Activated CD8-positive, alpha-beta memory T cell treated with anti-CD3 and anti-CD28 coated beads, Interleukin-2, amount 50 U/mL, for 48 hours (primary cell): ENCODE measurements around the gene CLDN6.
A peak's percentile ranks its signal among the peaks of the same experiment; 100 is the strongest.

Experiments used
- DNase-seq: peaks from one replicate; pipeline ENCODE4 v3.0.0-alpha.2; 2020

CLDN6 gene

DNA sequence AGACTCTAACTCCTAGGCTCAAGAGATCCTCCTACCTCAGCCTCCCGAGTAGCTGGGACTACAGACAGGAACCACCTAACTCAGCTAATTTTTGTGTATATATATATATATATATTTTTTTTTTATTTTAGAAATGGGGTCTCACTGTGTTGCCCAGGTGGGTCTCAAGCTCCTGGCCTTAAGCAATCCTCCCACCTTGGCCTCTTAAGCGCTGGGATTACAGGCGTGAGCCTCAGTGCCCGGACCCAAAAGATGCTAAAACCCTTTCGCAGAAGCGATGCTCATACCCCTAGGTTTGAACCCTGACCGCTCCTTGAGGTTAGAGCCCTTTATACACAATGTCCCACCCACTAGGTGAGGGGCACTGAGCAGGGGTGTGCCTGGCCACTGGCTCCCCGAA is 7.5 kb downstream of the CLDN6 start:
- DNase-seq = no peak

DNA sequence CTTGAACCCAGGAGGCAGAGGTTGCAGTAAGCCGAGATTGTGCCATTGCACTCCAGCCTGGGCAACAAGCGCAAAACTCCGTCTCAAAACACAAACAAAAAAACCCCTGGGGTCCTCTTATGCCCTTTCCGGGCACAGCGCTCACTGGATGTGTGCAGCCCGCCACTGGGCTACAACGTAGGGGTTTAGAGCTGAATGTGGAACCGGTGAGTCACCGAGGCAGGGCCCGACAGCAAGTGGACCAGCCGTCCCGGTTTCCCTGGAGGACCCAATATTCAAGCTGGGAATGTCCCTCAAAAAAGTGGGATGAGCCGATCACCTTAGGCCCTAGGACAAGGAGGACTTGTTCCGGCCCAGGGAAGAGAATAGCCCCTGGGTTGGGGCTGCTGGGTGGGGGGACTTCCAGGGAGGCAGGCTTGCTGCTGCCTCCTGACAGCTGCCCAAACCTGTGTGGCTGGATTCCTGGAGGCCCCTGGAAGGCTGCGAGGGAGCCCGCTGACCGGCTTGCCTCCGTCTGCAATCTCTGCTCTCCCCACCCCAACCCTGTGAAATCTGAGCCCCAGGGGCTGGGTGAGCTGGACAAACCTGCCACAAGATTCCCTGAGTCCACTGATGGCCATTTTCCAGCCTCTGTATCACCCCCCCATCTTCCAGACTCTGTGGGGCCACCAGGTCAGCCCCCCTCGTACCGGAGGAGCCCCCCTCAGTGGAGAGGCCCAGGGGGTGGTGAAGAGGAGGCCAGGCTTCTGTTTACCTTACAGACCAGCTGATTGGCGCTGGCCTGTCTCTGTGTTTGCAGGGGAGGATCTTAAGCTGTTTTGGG is 8.2 kb downstream of the CLDN6 start:
- no peak for DNase-seq

DNA sequence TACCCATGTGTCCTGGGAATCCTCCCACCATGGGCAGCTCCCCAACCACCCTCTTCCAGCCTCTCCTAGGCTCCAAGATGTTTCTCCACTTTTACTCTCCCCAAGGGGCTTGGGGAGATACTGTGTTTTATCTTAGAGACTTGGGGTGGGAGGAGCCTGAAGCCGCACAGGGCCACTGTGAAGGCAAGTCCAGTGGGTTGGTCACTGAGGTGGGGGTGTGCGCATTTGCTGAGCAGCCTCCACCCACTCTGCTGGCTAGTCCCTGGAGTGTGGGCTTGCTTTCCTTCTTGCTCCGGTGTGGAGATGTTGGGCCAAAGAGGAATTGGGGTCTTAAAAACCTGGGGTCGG is 9.3 kb downstream of the CLDN6 start:
- DNase-seq = no peak

DNA sequence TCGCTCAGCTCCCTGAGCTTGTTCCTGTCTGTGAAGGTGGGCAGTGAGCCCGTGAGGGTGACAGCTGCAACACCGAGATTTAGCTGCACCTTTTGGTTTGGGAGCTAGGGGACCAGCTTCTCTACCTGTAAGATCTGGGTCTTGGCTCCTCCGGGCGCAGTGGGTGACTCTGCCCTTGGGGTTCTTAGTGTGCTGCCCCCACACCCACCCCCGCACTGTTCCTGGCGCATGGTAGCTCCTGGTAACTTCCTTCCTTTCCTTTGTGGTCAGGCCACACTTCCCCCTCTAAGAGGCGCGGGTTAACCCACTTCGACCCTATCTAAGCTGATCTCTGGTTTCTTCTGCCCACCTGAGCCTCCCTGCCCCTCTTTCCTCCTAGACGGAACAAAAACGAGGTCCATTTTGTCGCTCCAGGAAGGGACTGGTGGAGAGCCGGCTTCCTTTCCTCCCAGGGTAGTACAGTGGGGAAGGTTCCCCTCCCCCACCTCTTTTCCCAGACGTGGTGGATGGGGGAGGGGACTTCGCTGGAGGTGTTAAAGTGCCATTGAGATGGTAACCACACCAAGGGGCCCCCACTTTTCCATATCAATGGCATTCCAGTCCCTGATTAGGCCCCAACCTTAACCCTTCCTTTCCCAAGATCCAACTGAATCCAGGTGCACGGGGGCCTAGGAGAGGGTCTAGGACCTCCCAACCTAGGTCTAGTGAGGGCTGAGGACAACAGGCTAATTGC is 9.9 kb downstream of the CLDN6 start:
- no peak for DNase-seq

DNA sequence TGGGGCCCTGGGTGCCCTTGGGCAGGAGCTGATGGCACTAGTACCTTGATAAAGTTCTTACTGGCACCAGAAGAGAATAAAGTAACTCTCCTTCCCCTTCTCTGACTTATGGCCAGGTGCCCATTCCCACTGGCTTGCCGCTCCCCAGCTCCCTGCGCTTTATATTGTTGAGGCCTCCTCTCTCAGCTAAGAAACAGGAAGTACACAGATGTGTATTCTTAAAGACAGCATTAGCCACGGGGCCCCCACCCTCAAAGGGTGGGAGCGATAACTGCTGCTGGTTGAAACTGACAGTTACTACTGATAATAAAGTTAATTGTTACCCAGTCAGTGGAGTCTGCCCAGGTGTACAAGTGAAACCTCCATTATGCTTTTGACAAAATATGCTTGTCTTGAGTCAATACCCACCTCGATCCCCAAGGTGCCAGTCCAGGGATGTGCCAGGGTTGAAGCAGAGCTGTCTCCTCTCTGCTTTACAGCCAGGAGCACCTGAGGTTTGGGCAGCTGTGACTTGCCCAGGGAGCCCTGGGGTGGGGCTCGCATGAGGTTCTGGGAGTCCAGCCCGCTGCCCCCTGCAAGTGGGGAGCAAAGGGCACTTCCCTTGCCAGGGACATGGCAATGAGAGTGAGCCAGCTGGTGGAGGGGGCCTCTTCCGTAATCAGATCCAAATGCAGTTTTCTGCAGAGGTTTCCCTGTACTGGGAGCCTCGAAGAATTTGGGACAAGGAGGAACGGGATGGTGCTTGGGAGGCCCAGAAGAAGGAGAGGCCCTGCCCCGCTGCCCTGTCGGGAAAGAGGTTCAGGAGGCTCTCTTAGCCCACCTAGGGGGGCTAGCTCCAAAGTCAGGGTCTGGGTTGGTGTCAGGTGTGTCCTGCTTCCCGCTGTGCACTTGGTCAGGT is 10.7 kb downstream of the CLDN6 start:
- no peak for DNase-seq

DNA sequence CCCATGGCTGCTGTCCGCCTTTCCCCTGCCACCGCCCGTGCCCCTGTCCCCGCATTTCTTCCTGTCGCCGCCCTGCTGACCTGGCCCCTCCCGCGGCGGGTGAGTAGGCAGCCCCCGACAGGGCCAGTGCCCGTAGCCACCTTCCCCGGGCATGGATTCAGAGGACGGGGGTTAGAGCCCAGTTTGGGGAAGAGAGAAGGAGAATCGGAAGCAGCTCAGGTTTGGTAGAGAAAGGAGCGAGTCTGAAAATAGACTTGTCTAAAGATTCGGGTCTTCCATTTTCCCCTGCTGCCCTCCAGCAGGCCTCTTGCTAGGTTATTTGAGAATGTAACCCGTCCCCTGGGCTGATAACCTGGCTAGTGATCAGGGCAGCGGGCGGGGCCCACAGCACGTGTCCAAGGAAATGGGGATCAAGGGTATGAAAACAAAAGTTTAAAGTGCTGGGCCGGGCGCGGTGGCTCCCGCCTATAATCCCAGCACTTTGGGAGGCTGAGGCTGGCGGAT is 13.2 kb downstream of the CLDN6 start:
- DNase-seq = no peak

DNA sequence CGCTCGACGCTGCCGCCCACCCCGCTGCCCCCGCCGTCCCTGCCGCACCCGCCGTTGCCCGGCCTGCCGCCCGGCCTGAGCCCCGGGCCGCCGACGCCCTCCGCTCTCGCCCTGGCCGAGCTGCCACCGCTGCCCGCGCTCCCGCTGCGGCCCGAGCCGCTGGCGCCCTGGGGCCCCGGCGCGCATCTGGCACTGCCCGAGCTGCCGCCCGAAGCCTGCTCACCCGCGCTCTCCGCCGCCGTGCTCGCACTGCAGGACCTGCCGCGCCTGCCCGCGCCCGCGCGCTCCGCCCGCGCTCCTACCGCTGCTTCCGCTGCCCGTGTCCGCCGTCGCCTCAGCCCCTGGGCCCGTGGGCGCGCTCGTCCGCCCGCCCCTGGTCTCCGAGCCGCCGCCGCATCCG is 13.7 kb downstream of the CLDN6 start:
- DNase-seq = no peak

DNA sequence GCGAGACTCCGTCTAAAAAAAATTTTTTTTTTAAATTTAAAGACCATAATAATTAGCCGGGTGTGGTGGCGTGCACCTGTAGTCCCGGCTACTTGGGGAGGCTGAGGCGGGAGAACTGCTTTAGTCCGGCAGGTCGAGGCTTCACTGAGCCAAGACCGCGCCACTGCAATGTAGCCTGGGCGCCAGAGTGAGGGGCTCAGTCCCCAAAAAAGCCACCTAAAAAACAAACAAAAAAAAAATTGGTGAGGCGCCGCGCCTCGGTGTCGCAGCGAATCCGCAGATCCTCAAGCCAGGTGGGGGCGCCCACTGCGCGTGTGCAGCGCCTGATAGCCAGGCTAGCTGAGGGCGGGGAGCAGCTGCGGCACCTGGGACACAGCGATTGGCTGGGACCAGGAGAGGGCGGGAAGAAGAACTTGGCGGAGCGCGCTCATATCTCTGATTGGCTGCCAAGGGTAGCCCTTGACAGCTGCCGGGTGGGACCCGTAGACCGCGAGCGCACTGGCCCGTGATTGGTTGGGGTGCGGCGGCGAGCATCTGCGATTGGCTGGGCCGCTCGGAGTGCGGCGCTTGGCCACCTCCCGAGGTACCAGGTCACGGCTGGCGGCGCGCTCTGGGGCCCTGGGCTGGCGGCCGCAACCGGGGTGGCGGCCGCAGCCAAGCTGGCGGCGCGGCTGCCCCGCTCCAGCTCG is 14.3 kb downstream of the CLDN6 start:
- DNase-seq = peak; percentile 96

DNA sequence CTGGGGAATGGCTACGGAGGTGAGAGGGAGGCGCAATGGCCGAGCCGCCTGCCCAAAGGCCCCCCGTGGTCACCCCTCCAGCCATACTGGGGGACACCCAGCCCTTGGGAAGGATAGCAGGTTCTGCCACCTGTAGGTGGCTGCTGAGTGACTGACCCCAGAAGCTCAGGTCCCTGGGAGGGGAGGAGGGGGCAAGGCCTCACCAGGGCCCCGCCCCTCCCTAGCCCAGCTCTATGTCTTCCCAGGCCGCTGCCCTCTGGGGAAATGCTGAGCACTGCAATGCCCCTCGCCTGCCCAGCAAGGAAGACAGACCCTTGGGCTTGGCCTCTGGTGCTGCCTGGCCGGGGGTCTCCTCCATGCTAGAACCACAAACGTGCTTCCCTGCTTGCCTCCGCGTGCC is 16.7 kb downstream of the CLDN6 start:
- no peak for DNase-seq

DNA sequence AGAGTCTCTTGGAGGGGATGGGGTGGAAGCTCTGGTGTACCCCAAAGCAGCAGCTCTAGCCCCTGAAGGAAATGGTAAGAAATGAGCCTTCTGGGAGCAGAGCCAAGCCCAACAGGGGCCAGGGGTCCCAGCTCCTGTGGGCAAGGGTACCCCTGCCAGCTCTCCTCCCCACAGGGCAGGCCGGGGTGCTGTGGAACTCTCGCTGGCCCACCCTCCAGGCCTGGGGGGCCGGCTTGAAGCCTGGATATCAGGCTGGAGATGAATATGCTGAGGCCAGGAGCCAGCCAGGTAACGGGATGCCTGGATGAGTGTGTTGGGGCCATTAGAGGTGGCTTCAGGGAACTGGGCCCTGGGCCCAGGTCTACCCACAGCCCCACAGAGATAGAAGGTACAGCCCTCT is 17.4 kb downstream of the CLDN6 start:
- no peak for DNase-seq

DNA sequence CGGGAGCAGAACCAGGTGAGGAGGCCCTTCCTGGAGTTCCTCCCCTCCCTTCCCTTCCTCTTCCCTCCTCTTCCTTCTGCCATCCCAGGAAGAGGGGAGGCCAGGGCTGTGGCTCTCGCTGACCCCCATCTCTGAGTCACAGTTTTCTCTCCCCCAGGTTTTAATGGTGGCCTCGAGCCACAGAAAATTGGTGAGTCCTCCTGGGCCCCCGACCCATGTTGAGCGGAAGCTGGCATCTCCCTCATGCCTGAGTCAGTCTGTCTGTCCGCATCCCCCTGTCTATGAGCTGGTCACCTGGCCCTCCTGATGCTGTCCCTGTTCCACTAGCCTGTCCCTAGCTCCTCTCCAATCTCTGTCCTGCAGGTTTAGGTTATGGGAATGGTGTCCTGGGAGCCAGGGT is 18.1 kb downstream of the CLDN6 start:
- DNase-seq = no peak

DNA sequence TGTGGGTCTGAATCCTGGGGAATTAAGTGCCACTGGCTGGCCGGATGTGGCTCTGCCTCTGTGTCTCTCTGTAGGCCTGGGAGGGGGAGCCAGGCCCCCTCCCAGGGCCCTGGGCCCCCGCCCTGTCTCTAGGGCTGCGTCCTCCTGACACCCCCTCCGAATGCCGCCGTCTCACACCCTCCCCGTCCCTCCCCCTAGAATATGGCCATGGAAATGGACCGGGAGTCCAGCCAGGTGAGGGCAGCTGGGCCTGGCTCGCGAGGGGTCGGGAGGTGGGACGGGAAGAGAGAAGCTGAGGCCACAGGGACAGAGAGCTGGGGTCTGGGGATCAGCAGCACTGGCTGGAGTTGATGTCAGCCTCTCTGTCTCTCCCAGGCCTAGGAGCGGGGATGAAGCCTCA is 21.7 kb downstream of the CLDN6 start:
- DNase-seq = no peak

DNA sequence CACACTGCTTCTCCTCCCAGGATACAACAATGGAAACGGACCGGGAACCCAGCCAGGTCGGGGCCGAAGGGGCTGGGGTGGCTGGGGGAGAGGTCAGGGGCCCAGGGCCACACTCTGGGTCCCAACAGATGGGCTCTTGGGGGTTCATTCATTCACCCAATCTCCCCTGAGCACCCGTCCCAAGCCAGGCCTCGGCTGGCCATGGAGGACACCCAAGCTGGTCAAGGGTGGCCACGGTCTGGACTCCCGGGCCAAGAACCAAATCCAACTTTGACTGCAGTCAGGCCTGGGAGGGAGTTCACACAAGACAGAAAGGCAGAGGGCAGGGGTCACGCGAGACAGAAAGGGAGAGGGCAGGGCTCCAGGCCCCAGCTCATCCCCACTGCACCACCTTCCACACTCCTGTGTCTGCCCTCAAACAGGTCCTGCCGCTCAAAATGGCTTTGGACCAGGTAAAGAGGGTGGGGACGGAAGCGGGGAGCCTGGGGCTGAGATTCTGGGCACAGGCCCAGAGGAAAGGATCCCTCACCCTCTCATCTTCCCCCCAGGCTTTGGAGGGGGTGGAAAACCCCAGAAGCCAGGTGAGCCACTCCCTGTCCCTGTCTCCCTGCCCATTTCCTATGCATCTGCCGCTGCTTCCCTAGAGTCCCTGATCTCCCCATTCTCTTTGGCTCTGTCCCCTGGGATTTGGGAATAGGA is 25.5 kb downstream of the CLDN6 start:
- no peak for DNase-seq

DNA sequence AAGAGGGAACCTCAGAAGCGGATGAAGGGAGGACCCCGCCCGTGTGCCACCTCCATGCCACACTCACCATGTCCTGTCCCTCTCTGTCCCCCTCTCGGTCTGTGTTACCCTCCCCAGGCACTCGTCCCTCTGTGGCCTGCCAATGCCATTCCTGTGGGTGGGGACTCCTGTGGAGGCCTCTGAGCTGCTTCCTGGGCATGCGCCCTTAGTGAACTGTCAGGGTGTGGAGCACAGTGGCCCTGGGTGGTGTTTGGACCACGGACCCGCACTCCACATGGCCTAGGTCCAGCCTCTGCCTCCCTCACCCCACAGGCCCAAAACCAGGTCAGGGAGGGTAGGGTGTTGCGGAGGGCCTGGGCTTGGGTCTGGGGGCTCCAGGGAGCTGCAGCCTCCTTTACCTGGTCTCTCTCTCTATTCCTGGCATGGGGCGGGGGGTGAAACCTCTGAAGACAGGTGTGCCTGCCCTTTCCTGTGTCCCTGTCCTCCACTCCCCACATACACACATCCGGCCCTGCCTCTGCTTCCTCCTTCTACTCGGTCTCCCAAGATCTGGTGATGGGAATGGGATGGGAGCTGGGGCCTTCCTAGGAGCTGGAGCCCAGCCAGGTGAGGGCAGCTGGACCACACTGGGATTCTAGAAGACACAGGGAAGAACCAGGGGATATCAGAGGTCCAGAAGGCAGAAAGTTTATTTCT is 26.3 kb downstream of the CLDN6 start:
- DNase-seq = no peak

DNA sequence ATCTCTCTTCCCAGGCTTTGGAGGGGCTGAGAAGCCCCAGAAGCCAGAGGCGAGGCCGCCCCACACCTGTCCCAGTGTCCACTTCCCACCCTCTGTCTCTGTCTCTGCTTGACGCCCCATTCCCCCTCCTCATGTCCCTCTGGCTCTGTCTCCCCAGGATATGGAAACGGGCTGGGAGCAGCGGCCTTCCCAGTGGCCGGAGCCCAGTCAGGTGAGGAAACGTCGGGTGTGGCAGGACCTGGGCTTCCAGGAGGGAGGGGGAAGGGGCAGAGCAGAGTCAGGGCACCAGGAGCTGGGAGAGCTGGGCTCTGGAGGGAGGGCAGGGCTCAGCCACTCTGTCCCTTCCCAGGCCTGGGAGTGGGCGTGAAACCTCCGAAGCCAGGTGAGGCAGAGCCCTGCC is 27.1 kb downstream of the CLDN6 start:
- no peak for DNase-seq

DNA sequence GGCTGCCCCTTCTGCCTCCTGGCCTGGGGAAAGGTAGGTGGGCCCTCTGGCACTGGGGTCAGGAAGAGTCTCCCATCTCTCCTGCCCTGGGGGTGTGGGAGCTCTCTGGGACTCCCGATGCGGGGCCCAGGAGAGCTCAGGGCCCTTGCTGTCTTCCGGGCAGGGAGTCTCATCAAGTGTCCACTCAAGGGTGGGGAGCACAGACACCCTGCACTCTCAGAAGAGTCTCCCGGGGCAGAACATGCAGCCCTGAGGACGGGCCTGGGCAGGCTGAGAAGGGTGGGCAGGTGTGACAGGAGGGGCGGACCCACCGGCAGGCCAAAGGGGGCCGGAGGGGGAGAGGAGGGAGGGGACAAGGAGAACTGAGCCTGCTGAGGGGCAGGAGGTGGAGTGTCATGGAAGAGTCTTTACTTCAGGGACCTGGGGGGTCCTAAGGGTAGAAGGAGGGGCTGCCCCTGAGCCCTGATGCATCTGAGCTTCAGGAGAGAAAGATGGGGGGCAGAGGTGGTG is 29.3 kb downstream of the CLDN6 start:
- DNase-seq = no peak

DNA sequence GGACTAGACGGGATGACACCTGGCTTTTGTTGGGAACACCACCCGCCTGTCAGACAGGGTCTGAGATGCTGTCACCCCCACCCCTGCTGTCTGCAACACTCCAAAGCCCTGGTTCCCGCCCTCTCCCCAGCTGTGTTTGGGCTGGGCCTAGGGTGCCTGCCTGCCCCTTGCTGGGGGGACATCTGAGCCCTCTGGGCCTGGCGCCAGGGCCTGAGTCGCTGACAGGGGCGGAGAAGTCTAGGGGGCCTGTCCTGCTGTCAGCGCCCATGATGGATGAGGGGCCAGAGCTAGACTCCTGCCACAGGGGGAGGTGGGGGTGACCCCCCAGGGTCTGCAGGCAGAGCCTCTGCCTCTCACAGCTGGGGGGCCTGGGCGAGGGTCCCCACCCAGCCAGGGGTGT is 30.1 kb downstream of the CLDN6 start:
- no peak for DNase-seq

DNA sequence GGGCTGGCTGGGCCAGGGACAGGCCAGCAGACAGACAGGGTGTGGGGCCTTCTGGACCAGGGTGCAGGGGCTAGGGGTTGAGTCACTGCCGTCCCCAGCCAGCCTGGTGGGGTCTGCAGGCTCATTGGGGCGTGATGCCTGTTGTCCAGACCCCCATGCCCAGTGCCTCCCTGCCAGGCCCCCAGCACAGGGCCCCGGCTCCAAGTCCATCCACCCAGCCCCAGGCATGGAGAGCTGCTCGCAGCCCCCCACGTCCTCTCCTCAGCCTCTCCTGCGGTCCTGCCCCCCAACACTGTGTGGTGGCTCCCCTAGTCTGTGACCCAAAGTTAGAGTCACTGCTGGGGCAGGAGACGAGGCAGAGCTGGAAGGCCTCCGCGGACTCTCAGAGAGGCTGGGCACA is 30.7 kb downstream of the CLDN6 start:
- DNase-seq = no peak

DNA sequence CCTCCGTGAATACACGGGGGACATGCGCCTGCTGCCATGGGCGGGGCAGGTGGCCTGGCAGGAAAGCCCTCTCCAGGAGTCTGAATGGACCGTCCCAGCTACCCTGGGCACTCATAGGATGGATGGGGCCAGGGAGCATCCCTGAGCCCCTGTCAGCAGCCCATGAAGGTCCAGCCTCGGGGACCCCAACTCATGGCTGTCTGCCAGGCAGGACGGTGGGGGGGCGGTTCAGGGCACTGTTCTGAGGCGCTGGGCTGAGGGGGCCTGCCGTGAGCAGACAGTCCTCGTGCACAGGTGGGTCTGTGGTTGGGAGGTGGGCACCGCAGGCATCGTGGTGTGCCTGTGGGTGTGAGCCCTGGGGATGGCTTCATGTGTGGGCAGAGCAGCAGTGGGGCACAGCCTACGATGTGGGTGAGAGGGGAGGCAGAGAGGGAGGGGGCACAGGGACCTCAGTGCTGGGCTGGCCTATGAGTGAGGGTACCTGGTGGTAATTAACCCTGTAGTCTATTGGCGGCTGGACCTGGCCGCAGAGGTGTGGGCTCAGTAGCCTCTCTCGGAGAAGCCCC is 31.3 kb downstream of the CLDN6 start:
- DNase-seq = no peak

DNA sequence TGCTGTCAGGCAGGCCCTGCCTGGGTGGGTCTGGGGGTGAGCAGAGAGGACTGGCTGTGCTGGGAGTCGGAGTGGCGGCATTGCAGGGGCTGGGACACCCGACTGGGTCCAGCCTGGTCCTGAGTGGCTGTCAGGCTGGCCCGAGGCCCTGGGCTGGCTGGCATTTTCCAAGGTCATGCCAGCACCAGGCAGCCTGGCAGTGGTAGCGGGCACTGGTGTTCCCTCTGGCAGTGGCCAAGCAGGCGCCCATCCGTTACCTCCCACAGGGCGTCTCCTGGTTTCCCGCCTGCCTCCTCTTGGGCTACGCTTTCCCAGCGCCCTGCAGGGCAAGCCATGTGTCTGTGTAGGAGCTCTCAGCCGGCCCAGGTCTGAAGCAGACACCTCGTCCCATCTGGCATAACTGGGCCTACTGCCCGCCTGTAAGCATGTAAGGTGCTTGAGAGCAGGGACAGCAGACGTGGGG is 32.1 kb downstream of the CLDN6 start:
- no peak for DNase-seq

DNA sequence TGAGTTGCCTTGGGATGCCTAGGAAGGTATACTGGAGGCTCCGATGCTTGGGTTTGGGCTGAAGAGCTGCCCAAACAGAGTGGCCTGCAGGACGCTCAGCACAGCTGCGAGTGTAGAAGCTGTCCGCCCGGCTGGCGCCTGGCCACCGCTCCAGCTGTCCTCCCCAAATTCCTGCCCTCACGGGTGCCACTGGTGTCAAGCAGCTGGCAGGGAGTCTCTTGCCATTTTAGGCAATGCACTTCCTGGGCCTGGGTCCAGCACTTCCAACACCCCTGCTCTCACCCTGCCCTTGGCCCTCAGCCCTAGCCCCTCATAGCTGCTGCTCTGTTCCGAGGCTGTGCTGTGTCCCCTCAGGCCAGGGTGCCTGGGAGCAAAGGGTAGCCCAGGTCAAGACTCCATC is 32.5 kb downstream of the CLDN6 start:
- no peak for DNase-seq
